Peyer's patch (tissue), 4 donors: ENCODE data around the gene ROBO2. TPM values are rescaled to one million over a fixed set of nuclear protein-coding genes. Genes with fewer than 3 reads are reported as not detected.

ENCODE experiments used
- DNase-seq, 3 donors: peaks; one replicate each; pipeline ENCODE4 v3.0.0-alpha.2; 2017 to 2019
- H3K27ac ChIP-seq, 4 donors: fragments of 200-600 bp; sonication (generic); one replicate each; pipeline ENCODE4 v1.5.1; 2016 to 2019
- H3K27me3 ChIP-seq, 2 donors: fragments of 200-600 bp; sonication (generic); one replicate each; pipeline ENCODE4 v1.5.1; 2019
- H3K36me3 ChIP-seq, 3 donors: fragments of 200-600 bp; sonication (generic); one replicate each; pipeline ENCODE4 v1.5.1; 2016 to 2019
- H3K4me1 ChIP-seq, 4 donors: fragments of 200-600 bp; sonication (generic); one replicate each; pipeline ENCODE4 v1.5.1; 2016 to 2019
- H3K4me3 ChIP-seq, 4 donors: fragments of 200-600 bp; sonication (generic); 1 replicate in 3 of 4; 2 replicates in 1 of 4; pipeline ENCODE4 v1.5.1; 2016 to 2019; ENCODE audit warnings: mild to moderate bottlenecking in 1 of 4
- H3K9me3 ChIP-seq, 4 donors: fragments of 200-600 bp; sonication (generic); one replicate each; pipeline ENCODE4 v1.5.1; 2016 to 2019; ENCODE audit warnings: mild to moderate bottlenecking in 1 of 4
- CTCF ChIP-seq, 6 experiments: fragments of 450-650 bp in 4 of 6; fragments of 200-600 bp in 2 of 6; sonication (generic) in 1 of 6; IDR thresholded peaks; one replicate each; pipeline ENCODE4 v1.5.1; 2017 to 2019; ENCODE audit warnings: antibody characterized with exemption in 6 of 6, mild to moderate bottlenecking in 3 of 6, moderate library complexity in 1 of 6
- POLR2A ChIP-seq, 2 donors: fragments of 450-650 bp; IDR thresholded peaks; one replicate each; pipeline ENCODE4 v1.5.1; 2017; ENCODE audit warnings: antibody characterized with exemption in 2 of 2, mild to moderate bottlenecking in 2 of 2, moderate library complexity in 2 of 2
- total RNA-seq, 4 donors: library from RNA; depleted of rRNA; stranded (reverse); fragments of >200 nt; gene quantifications; one replicate each; pipeline ENCODE4 v1.1.0, GENCODE V29; 2016

ROBO2 gene
- total RNA-seq, 4 donors from 2014 or later = 1.1 to 5.4 (median 3.4) TPM

- H3K9me3 ChIP-seq = no peaks in the 10 kb centered on the region
- TF ChIP-seq POLR2A (IDR thresholded peaks at IDR 0.05) = no peak
- no peak for TF ChIP-seq CTCF (IDR thresholded peaks at IDR 0.05)
- H3K36me3 ChIP-seq = no peaks in the 10 kb centered on the region
- H3K27me3 ChIP-seq = no peaks in the 10 kb centered on the region
- no peaks in the 10 kb centered on the region for H3K4me1 ChIP-seq
- no peak overlapping the region for H3K4me3 ChIP-seq
- no peak overlapping the region for H3K27ac ChIP-seq
- DNase-seq = no peak
These were observed 555.5 kb downstream of the ROBO2 start for GRCh38 chr3:77595371-77595870.

GRCh38 chr3:77599948-77600347 is 560.0 kb downstream of the ROBO2 start:
- no peaks in the 10 kb centered on the region for H3K4me1 ChIP-seq
- H3K4me3 ChIP-seq = no peak overlapping the region
- no peaks in the 10 kb centered on the region for H3K36me3 ChIP-seq
- DNase-seq = no peak
- TF ChIP-seq CTCF (IDR thresholded peaks at IDR 0.05) (no peak), POLR2A (IDR thresholded peaks at IDR 0.05) (no peak)
- no peak overlapping the region for H3K27ac ChIP-seq
- H3K27me3 ChIP-seq = no peaks in the 10 kb centered on the region
- no peaks in the 10 kb centered on the region for H3K9me3 ChIP-seq

GRCh38 chr3:77601823-77602415 is 562.0 kb downstream of the ROBO2 start:
- DNase-seq = no peak
- no peak overlapping the region for H3K4me3 ChIP-seq
- H3K4me1 ChIP-seq = no peaks in the 10 kb centered on the region
- H3K36me3 ChIP-seq = no peaks in the 10 kb centered on the region
- no peaks in the 10 kb centered on the region for H3K27me3 ChIP-seq
- H3K27ac ChIP-seq = no peak overlapping the region
- no peak for TF ChIP-seq CTCF (IDR thresholded peaks at IDR 0.05)
- TF ChIP-seq POLR2A (IDR thresholded peaks at IDR 0.05) = no peak
- H3K9me3 ChIP-seq = no peaks in the 10 kb centered on the region

GRCh38 chr3:77602722-77603121 is 562.8 kb downstream of the ROBO2 start:
- Histone ChIP-seq H3K36me3 (no peaks in the 10 kb centered on the region), H3K27ac (no peak overlapping the region), H3K27me3 (no peaks in the 10 kb centered on the region), H3K9me3 (no peaks in the 10 kb centered on the region), H3K4me1 (no peaks in the 10 kb centered on the region), H3K4me3 (no peak overlapping the region)
- TF ChIP-seq POLR2A (IDR thresholded peaks at IDR 0.05) (no peak), CTCF (IDR thresholded peaks at IDR 0.05) (no peak)
- DNase-seq = no peak

- Histone ChIP-seq H3K27me3 (no peaks in the 10 kb centered on the region), H3K4me1 (no peaks in the 10 kb centered on the region), H3K4me3 (no peak overlapping the region), H3K27ac (no peak overlapping the region), H3K9me3 (no peaks in the 10 kb centered on the region), H3K36me3 (no peaks in the 10 kb centered on the region)
- TF ChIP-seq CTCF (IDR thresholded peaks at IDR 0.05) = no peak
- no peak for TF ChIP-seq POLR2A (IDR thresholded peaks at IDR 0.05)
- DNase-seq = no peak
These were observed 565.4 kb downstream of the ROBO2 start for GRCh38 chr3:77605308-77605707.

GRCh38 chr3:77605865-77606264 is 566.0 kb downstream of the ROBO2 start:
- no peak for TF ChIP-seq POLR2A (IDR thresholded peaks at IDR 0.05)
- no peak for TF ChIP-seq CTCF (IDR thresholded peaks at IDR 0.05)
- Histone ChIP-seq H3K27ac (no peak overlapping the region), H3K27me3 (no peaks in the 10 kb centered on the region), H3K36me3 (no peaks in the 10 kb centered on the region), H3K4me3 (no peak overlapping the region), H3K4me1 (no peaks in the 10 kb centered on the region), H3K9me3 (no peaks in the 10 kb centered on the region)
- no peak for DNase-seq
